Central memory CD8-positive, alpha-beta T cell (primary cell): ENCODE measurements around the gene GDF10.

ENCODE experiments used
- ATAC-seq: fragments of 150-1000 bp; cut with Tn5 transposase; replicated peaks from 2 replicates; pipeline ENCODE4 v1.10.0; 2022; ENCODE audit warnings: mild to moderate bottlenecking, moderate FRiP score, moderate number of reproducible peaks; ENCODE audit not compliant: poor library complexity, severe bottlenecking; ENCODE audit errors: extremely low read depth
- DNase-seq, 2 donors: peaks; one replicate each; pipeline ENCODE4 v3.0.0; 2021; ENCODE audit warnings: low spot score in 2 of 2
- H3K27ac Mint-ChIP-seq: one replicate; pipeline ENCODE4 v1.8.0; 2022; ENCODE audit warnings: low read depth, mild to moderate bottlenecking, moderate library complexity, mixed read lengths
- H3K27me3 Mint-ChIP-seq: one replicate; pipeline ENCODE4 v1.8.0; 2022; ENCODE audit warnings: mixed read lengths
- H3K36me3 Mint-ChIP-seq: one replicate; pipeline ENCODE4 v1.8.0; 2022; ENCODE audit warnings: mild to moderate bottlenecking, moderate library complexity, mixed read lengths; ENCODE audit not compliant: insufficient read depth
- H3K4me1 Mint-ChIP-seq: one replicate; pipeline ENCODE4 v1.8.0; 2022; ENCODE audit warnings: mixed read lengths
- H3K4me3 Mint-ChIP-seq: one replicate; pipeline ENCODE4 v1.8.0; 2022; ENCODE audit warnings: mild to moderate bottlenecking, moderate library complexity, mixed read lengths
- H3K9me3 Mint-ChIP-seq: one replicate; pipeline ENCODE4 v1.8.0; 2022; ENCODE audit warnings: mixed read lengths

GDF10 gene

GRCh38 chr10:47315421-47315820 is 15.4 kb downstream of the GDF10 start:
- ATAC-seq (no peak), DNase-seq (no peak)
- no peaks in the 10 kb centered on the region for H3K36me3 Mint-ChIP-seq
- H3K4me1 Mint-ChIP-seq = peaks cover 14% of the 10 kb centered on the region
- H3K27ac Mint-ChIP-seq = no peak overlapping the region
- peaks cover 12% of the 10 kb centered on the region for H3K27me3 Mint-ChIP-seq
- H3K9me3 Mint-ChIP-seq = no peaks in the 10 kb centered on the region
- no peak overlapping the region for H3K4me3 Mint-ChIP-seq

GRCh38 chr10:47316131-47316530 is 16.1 kb downstream of the GDF10 start:
- Mint-ChIP-seq H3K4me3 (no peak overlapping the region), H3K4me1 (peaks cover 12% of the 10 kb centered on the region), H3K27ac (no peak overlapping the region)

GRCh38 chr10:47317251-47317650 is 17.3 kb downstream of the GDF10 start:
- H3K4me1 Mint-ChIP-seq = peaks cover under 1% of the 10 kb centered on the region
- no peaks in the 10 kb centered on the region for H3K36me3 Mint-ChIP-seq
- H3K27ac Mint-ChIP-seq = no peak overlapping the region
- DNase-seq = no peak
- H3K9me3 Mint-ChIP-seq = no peaks in the 10 kb centered on the region
- no peak for ATAC-seq
- H3K4me3 Mint-ChIP-seq = no peak overlapping the region
- peaks cover 28% of the 10 kb centered on the region for H3K27me3 Mint-ChIP-seq

More at GRCh38 chr10:47316131-47316530, 16.1 kb downstream of the GDF10 start:
- no peak for ATAC-seq
- Mint-ChIP-seq H3K27me3 (peaks cover 19% of the 10 kb centered on the region), H3K9me3 (no peaks in the 10 kb centered on the region), H3K36me3 (no peaks in the 10 kb centered on the region)
- no peak for DNase-seq

- H3K9me3 Mint-ChIP-seq = no peaks in the 10 kb centered on the region
- peaks cover 32% of the 10 kb centered on the region for H3K27me3 Mint-ChIP-seq
- no peak overlapping the region for H3K4me3 Mint-ChIP-seq
- no peak overlapping the region for H3K27ac Mint-ChIP-seq
- H3K36me3 Mint-ChIP-seq = no peaks in the 10 kb centered on the region
- ATAC-seq (no peak), DNase-seq (no peak)
- H3K4me1 Mint-ChIP-seq = no peaks in the 10 kb centered on the region
These were observed 18.7 kb downstream of the GDF10 start for GRCh38 chr10:47318706-47319105.

GRCh38 chr10:47319784-47320183 is 19.8 kb downstream of the GDF10 start:
- Mint-ChIP-seq H3K4me3 (no peak overlapping the region), H3K27ac (no peak overlapping the region), H3K27me3 (peaks cover 32% of the 10 kb centered on the region), H3K9me3 (no peaks in the 10 kb centered on the region), H3K36me3 (no peaks in the 10 kb centered on the region), H3K4me1 (no peaks in the 10 kb centered on the region)
- ATAC-seq = no peak
- no peak for DNase-seq

GRCh38 chr10:47320812-47321211 is 20.8 kb downstream of the GDF10 start:
- DNase-seq = no peak
- H3K9me3 Mint-ChIP-seq = no peaks in the 10 kb centered on the region
- H3K27ac Mint-ChIP-seq = no peak overlapping the region
- H3K4me3 Mint-ChIP-seq = no peak overlapping the region
- peaks cover 32% of the 10 kb centered on the region for H3K27me3 Mint-ChIP-seq
- ATAC-seq = no peak
- no peaks in the 10 kb centered on the region for H3K4me1 Mint-ChIP-seq
- H3K36me3 Mint-ChIP-seq = no peaks in the 10 kb centered on the region

GRCh38 chr10:47321521-47322195 is 21.7 kb downstream of the GDF10 start:
- no peaks in the 10 kb centered on the region for H3K4me1 Mint-ChIP-seq
- no peak overlapping the region for H3K4me3 Mint-ChIP-seq
- ATAC-seq (no peak), DNase-seq (no peak)
- peaks cover 32% of the 10 kb centered on the region for H3K27me3 Mint-ChIP-seq
- no peak overlapping the region for H3K27ac Mint-ChIP-seq
- no peaks in the 10 kb centered on the region for H3K36me3 Mint-ChIP-seq
- no peaks in the 10 kb centered on the region for H3K9me3 Mint-ChIP-seq

GRCh38 chr10:47322300-47323061 is 22.5 kb downstream of the GDF10 start, which contains the start of gene GDF2:
TSS of gene GDF2 (plus strand) at chr10:47322454. CDS start at chr10:47322669, 215 bp downstream.
- no peaks in the 10 kb centered on the region for H3K36me3 Mint-ChIP-seq
- no peaks in the 10 kb centered on the region for H3K4me1 Mint-ChIP-seq
- no peak for DNase-seq
- H3K27me3 Mint-ChIP-seq = peaks cover 24% of the 10 kb centered on the region
- no peak within 1 kb of the TSS for H3K4me3 Mint-ChIP-seq
- no peak for ATAC-seq
- H3K27ac Mint-ChIP-seq = no peak within 1 kb of the TSS
- H3K9me3 Mint-ChIP-seq = no peaks in the 10 kb centered on the region

GRCh38 chr10:47323087-47323486 is 23.1 kb downstream of the GDF10 start:
- Mint-ChIP-seq H3K4me3 (no peak overlapping the region), H3K27me3 (peaks cover 20% of the 10 kb centered on the region), H3K4me1 (no peaks in the 10 kb centered on the region), H3K36me3 (no peaks in the 10 kb centered on the region), H3K9me3 (no peaks in the 10 kb centered on the region), H3K27ac (no peak overlapping the region)
- no peak for DNase-seq
- ATAC-seq = no peak

GRCh38 chr10:47323636-47324296 is 23.8 kb downstream of the GDF10 start:
- ATAC-seq = no peak
- DNase-seq = no peak
- H3K36me3 Mint-ChIP-seq = no peaks in the 10 kb centered on the region
- no peak overlapping the region for H3K4me3 Mint-ChIP-seq
- peaks cover 20% of the 10 kb centered on the region for H3K27me3 Mint-ChIP-seq
- H3K9me3 Mint-ChIP-seq = no peaks in the 10 kb centered on the region
- H3K27ac Mint-ChIP-seq = no peak overlapping the region
- no peaks in the 10 kb centered on the region for H3K4me1 Mint-ChIP-seq

- DNase-seq = no peak
- H3K4me1 Mint-ChIP-seq = no peaks in the 10 kb centered on the region
- no peak overlapping the region for H3K27ac Mint-ChIP-seq
- ATAC-seq = no peak
- H3K36me3 Mint-ChIP-seq = no peaks in the 10 kb centered on the region
- H3K27me3 Mint-ChIP-seq = peaks cover 18% of the 10 kb centered on the region
- no peaks in the 10 kb centered on the region for H3K9me3 Mint-ChIP-seq
- no peak overlapping the region for H3K4me3 Mint-ChIP-seq
These were observed 25.6 kb downstream of the GDF10 start for GRCh38 chr10:47325303-47326291.
